HepG2 (cell line): ENCODE results near the gene PCGF2. TPM values are rescaled to one million over a fixed set of nuclear protein-coding genes. Genes with fewer than 3 reads are reported as not detected.

Source experiments
- ATF4 ChIP-seq, 2 experiments: fragments of 450-650 bp in 1 of 2; sonication (generic) in 1 of 2; formaldehyde crosslinking; IDR thresholded peaks; 2 replicates each; pipeline versions ENCODE4 v1.5.0 to v1.8.0; 2020 to 2022; ENCODE audit warnings: mild to moderate bottlenecking in 1 of 2, missing genetic modification reagents in 1 of 2
- ELF4 ChIP-seq: sonication (generic); formaldehyde crosslinking; IDR thresholded peaks from 2 replicates; pipeline ENCODE4 v1.5.0; 2020; ENCODE audit warnings: missing genetic modification reagents, mild to moderate bottlenecking, moderate library complexity, borderline replicate concordance
- HDAC6 ChIP-seq: fragments of 200-600 bp; sonication (generic); IDR thresholded peaks from 2 replicates; pipeline ENCODE4 v1.7.0; 2017; ENCODE audit warnings: mild to moderate bottlenecking, antibody characterized with exemption, low read length, low read depth
- IRF2 ChIP-seq: IDR thresholded peaks from 2 replicates; pipeline ENCODE4 v1.6.1; 2018; ENCODE audit warnings: missing genetic modification reagents, missing compliant biosample characterization
- KLF16 ChIP-seq, 2 experiments: sonication (generic) in 1 of 2; formaldehyde crosslinking in 1 of 2; IDR thresholded peaks; 2 replicates each; pipeline versions ENCODE4 v1.6.1 to v1.8.0; 2016 to 2023; ENCODE audit warnings: missing genetic modification reagents in 2 of 2, missing compliant biosample characterization in 1 of 2
- MXD4 ChIP-seq: IDR thresholded peaks from 2 replicates; pipeline ENCODE4 v1.6.1; 2016; ENCODE audit warnings: mild to moderate bottlenecking, missing biosample characterization, missing genetic modification reagents
- MYPOP ChIP-seq: sonication (generic); formaldehyde crosslinking; IDR thresholded peaks from 2 replicates; pipeline ENCODE4 v1.8.1; 2023; ENCODE audit warnings: mild to moderate bottlenecking, moderate library complexity, missing genetic modification reagents
- NCOA5 ChIP-seq: sonication (generic); formaldehyde crosslinking; IDR thresholded peaks from 2 replicates; pipeline ENCODE4 v1.4.0; 2020; ENCODE audit warnings: missing genetic modification reagents
- NFYB ChIP-seq: sonication (generic); formaldehyde crosslinking; IDR thresholded peaks from 2 replicates; pipeline ENCODE4 v1.4.0; 2020; ENCODE audit warnings: missing genetic modification reagents
- PHF5A ChIP-seq: IDR thresholded peaks from one replicate; pipeline ENCODE4 v1.6.1; 2018; ENCODE audit warnings: low read depth, missing genetic modification reagents; ENCODE audit not compliant: unreplicated experiment
- PITX1 ChIP-seq: sonication (generic); formaldehyde crosslinking; IDR thresholded peaks from 2 replicates; pipeline ENCODE4 v1.5.1; 2020; ENCODE audit warnings: mild to moderate bottlenecking, missing genetic modification reagents
- PLRG1 ChIP-seq: fragments of 450-650 bp; conservative IDR thresholded peaks from 2 replicates; pipeline ENCODE4 v1.6.1; 2016
- RARA ChIP-seq: IDR thresholded peaks from 2 replicates; pipeline ENCODE4 v1.6.1; 2016; ENCODE audit warnings: missing genetic modification reagents, missing compliant biosample characterization
- RBFOX2 ChIP-seq: fragments of 200-400 bp; formaldehyde crosslinking; IDR thresholded peaks from 2 replicates; pipeline ENCODE4 v1.6.1; 2017; ENCODE audit warnings: low read depth, mild to moderate bottlenecking, low read length
- RXRB ChIP-seq: IDR thresholded peaks from 2 replicates; pipeline ENCODE4 v1.6.1; 2016; ENCODE audit warnings: borderline replicate concordance, missing genetic modification reagents, missing compliant biosample characterization
- SALL1 ChIP-seq: sonication (generic); formaldehyde crosslinking; IDR thresholded peaks from 2 replicates; pipeline ENCODE4 v1.8.0; 2022; ENCODE audit warnings: mild to moderate bottlenecking, missing genetic modification reagents
- SKI ChIP-seq: fragments of 450-650 bp; IDR thresholded peaks from one replicate; pipeline ENCODE4 v1.6.1; 2018; ENCODE audit warnings: mild to moderate bottlenecking; ENCODE audit not compliant: partially characterized antibody
- SMC3 ChIP-seq: IDR thresholded peaks from 2 replicates; pipeline ENCODE4 v1.6.1; 2011; ENCODE audit warnings: low read length, improper control_type of control experiment
- STAT6 ChIP-seq: sonication (generic); formaldehyde crosslinking; IDR thresholded peaks from 2 replicates; pipeline ENCODE4 v1.4.0; 2020; ENCODE audit warnings: missing genetic modification reagents, mild to moderate bottlenecking, borderline replicate concordance
- ZBTB21 ChIP-seq: sonication (generic); formaldehyde crosslinking; IDR thresholded peaks from 2 replicates; pipeline ENCODE4 v1.4.0; 2020; ENCODE audit warnings: missing genetic modification reagents
- ZBTB7A ChIP-seq: sonication (generic); formaldehyde crosslinking; IDR thresholded peaks from 2 replicates; pipeline ENCODE4 v1.8.0; 2022; ENCODE audit warnings: mild to moderate bottlenecking, missing genetic modification reagents
- ZKSCAN1 ChIP-seq: fragments of 150-350 bp; IDR thresholded peaks from 2 replicates; pipeline ENCODE4 v1.6.1; 2014; ENCODE audit warnings: low read length
- ZKSCAN8 ChIP-seq: IDR thresholded peaks from 2 replicates; pipeline ENCODE4 v1.6.1; 2016; ENCODE audit warnings: borderline replicate concordance, missing genetic modification reagents, missing compliant biosample characterization
- ZNF260 ChIP-seq: sonication (generic); formaldehyde crosslinking; IDR thresholded peaks from 2 replicates; pipeline ENCODE4 v1.4.0; 2020; ENCODE audit warnings: missing genetic modification reagents, low read depth, mild to moderate bottlenecking, borderline replicate concordance
- ZNF556 ChIP-seq: sonication (generic); formaldehyde crosslinking; IDR thresholded peaks from 2 replicates; pipeline ENCODE4 v1.4.0; 2020; ENCODE audit warnings: mild to moderate bottlenecking, missing genetic modification reagents, borderline replicate concordance
- ZNF672 ChIP-seq: sonication (generic); formaldehyde crosslinking; IDR thresholded peaks from 2 replicates; pipeline ENCODE4 v1.8.1; 2022; ENCODE audit warnings: missing genetic modification reagents
- ZNF747 ChIP-seq: sonication (generic); formaldehyde crosslinking; IDR thresholded peaks from 2 replicates; pipeline ENCODE4 v1.8.1; 2023; ENCODE audit warnings: missing genetic modification reagents, mild to moderate bottlenecking, borderline replicate concordance
- ZSCAN21 ChIP-seq: sonication (generic); formaldehyde crosslinking; IDR thresholded peaks from 2 replicates; pipeline ENCODE4 v1.8.0; 2022; ENCODE audit warnings: mild to moderate bottlenecking, missing genetic modification reagents, moderate library complexity, borderline replicate concordance
- polyA plus RNA-seq, 8 experiments: library from polyadenylated mRNA; depleted of rRNA in 3 of 8; stranded (reverse) in 7 of 8; unstranded in 1 of 8; fragments of >200 nt; fragmentation: Illumina TruSeq in 4 of 8; extraction: Trizol in 4 of 8; gene quantifications; 2 replicates each; pipeline versions ENCODE4 v1.2.1 to v1.2.3, GENCODE V29; 2011 to 2016; ENCODE audit warnings: low read depth in 4 of 8, missing spikeins in 1 of 8, mixed read lengths in 1 of 8; ENCODE audit not compliant: insufficient read depth in 1 of 8
- total RNA-seq, 5 experiments: library from RNA; depleted of rRNA; stranded (reverse); fragments of >200 nt; fragmentation: Illumina TruSeq; extraction: Trizol; gene quantifications; 2 replicates each; pipeline ENCODE4 v1.2.3, GENCODE V29; 2016; ENCODE audit warnings: low read depth in 1 of 5

The PCGF2 gene
- total and polyA plus RNA-seq, 2 of the 13 experiments (the other 11 are each of a cell fraction or from before 2014, with no cell fraction given): 11.6 to 29.4 TPM

DNA sequence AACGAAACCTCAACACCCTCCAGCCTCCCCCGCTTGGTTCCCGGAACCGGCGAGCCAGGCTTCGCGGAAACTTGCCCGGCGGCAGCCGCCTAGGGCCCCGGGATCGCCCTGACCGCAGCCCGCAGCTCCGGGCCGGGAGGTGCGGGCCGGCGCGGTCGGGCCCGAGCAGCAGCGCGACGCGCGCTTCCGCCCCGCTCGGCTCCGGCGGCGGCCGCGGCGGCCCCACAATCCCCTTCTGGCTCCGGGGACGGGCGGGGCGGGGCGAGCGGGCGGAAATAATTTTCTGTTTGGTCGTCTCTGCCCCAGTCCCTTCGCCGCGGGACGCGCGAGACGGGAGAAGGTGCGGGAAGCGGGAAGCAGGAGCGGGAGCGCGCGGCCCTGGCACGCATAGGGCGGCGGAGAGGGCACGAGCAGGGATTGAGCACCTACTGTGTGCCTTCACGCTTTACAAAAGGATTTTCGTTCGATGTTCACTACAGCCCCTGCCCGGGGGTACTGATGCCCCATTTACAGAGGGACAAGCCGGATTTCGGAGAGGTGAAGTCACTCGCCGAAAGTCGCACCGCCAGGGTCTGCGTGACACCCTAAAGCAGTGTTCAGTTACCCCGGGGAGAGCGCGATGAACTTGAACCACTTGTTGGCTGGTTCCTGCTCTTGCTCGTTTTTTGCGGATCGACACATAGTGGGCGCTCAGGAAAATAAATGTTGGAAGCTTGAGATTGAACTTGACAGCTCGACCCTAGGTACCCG lies 45.8 kb downstream of the PCGF2 start (continued):
- TF ChIP-seq STAT6 (CRISPR knock-in tag): no peak
- peak; percentile 34; the same call in 1 of the 2 replicates for TF ChIP-seq NFYB (CRISPR knock-in tag)
- peak; percentile 65 to 87; a peak in 2 of 4 replicates for TF ChIP-seq KLF16 (CRISPR knock-in tag; IDR thresholded peaks at IDR 0.05)
- TF ChIP-seq NCOA5 (CRISPR knock-in tag): no peak
- peak; percentile 86 for TF ChIP-seq SALL1 (CRISPR knock-in tag)
- peak; percentile 68 for TF ChIP-seq SKI
- no peak for TF ChIP-seq SMC3
- no peak for TF ChIP-seq ATF4 (CRISPR knock-in tag; IDR thresholded peaks at IDR 0.05)
- TF ChIP-seq ZBTB21: no peak
- TF ChIP-seq IRF2 (CRISPR knock-in tag): peak; percentile 75
- TF ChIP-seq PITX1 (CRISPR knock-in tag): peak; percentile 55
- no peak for TF ChIP-seq ZBTB7A
- TF ChIP-seq ZKSCAN8: peak; percentile 98
- no peak for TF ChIP-seq HDAC6
- TF ChIP-seq ZNF672: 0 out of 2 replicates have a peak, but pooled peaks have one; percentile 26
- peak; percentile 24 for TF ChIP-seq PHF5A
- peak; percentile 75 for TF ChIP-seq RXRB (CRISPR knock-in tag)
- TF ChIP-seq ZNF747 (CRISPR knock-in tag): 0 out of 2 replicates have a peak, but pooled peaks have one; percentile 55
- TF ChIP-seq ELF4 (CRISPR knock-in tag): no peak
- TF ChIP-seq RARA (CRISPR knock-in tag): peak; percentile 80
- TF ChIP-seq ZNF260: no peak
- TF ChIP-seq MXD4 (CRISPR knock-in tag): peak; percentile 79
- peak; percentile 78 for TF ChIP-seq ZSCAN21 (CRISPR knock-in tag)
- 0 out of 2 replicates have a peak, but pooled peaks have one; percentile 59 for TF ChIP-seq ZNF556 (CRISPR knock-in tag)
- no peak for TF ChIP-seq PLRG1
- peak; percentile 98 for TF ChIP-seq RBFOX2
- TF ChIP-seq MYPOP (CRISPR knock-in tag): no peak
- peak; percentile 100 for TF ChIP-seq ZKSCAN1
